B cell (primary cell): ENCODE data around the gene NAB2. TPM values are rescaled to one million over a fixed set of nuclear protein-coding genes. Genes with fewer than 3 reads are reported as not detected.

Experiments used
- ATAC-seq: fragments of 200-7000 bp; cut with Tn5 transposase; one replicate; pipeline ENCODE4 v1.10.0; 2021; ENCODE audit warnings: low read depth, mild to moderate bottlenecking, moderate number of reproducible peaks, moderate library complexity
- CTCF ChIA-PET: fragments of 350-600 bp; sonication (Branson Sonifier 250); formaldehyde crosslinking; loops from one replicate; lab custom pipeline; 2021; ENCODE audit warnings: antibody characterized with exemption, inconsistent platforms; lab: Charles Lee
- POLR2A ChIA-PET: fragments of 350-600 bp; sonication (Branson Sonifier 250); formaldehyde crosslinking; loops from one replicate; lab custom pipeline; 2021; ENCODE audit warnings: antibody characterized with exemption; lab: Charles Lee
- DNase-seq: peaks from one replicate; pipeline ENCODE4 v3.0.0; 2013
- H2AFZ ChIP-seq: 2 replicates; pipeline ENCODE4 v1.6.1; 2012; ENCODE audit warnings: mild to moderate bottlenecking, low read depth, low read length; ENCODE audit not compliant: insufficient read depth, poor library complexity, severe bottlenecking
- H3K27ac ChIP-seq, 2 donors: 1 replicate in 1 of 2; 2 replicates in 1 of 2; pipeline ENCODE4 v1.5.1; 2012 to 2013; ENCODE audit warnings: low read length in 2 of 2, mild to moderate bottlenecking in 2 of 2, moderate library complexity in 1 of 2
- H3K27me3 ChIP-seq, 4 experiments: fragments of 200-600 bp in 1 of 4; sonication (generic) in 1 of 4; replicated peaks in 1 of 4; 1 replicate in 2 of 4; 2 replicates in 2 of 4; pipeline versions ENCODE4 v1.6.1 to v1.7.0; 2013 to 2016; ENCODE audit warnings: low read length in 3 of 4, mild to moderate bottlenecking in 2 of 4, mixed read lengths in 1 of 4, moderate library complexity in 1 of 4; ENCODE audit not compliant: insufficient read depth in 4 of 4, control insufficient read depth in 3 of 4; ENCODE audit errors: control extremely low read depth in 1 of 4
- H3K36me3 ChIP-seq, 2 experiments: replicated peaks in 1 of 2; 1 replicate in 1 of 2; 2 replicates in 1 of 2; pipeline versions ENCODE4 v1.6.1 to v1.7.1; 2013; ENCODE audit warnings: low read length in 1 of 2; ENCODE audit not compliant: insufficient read depth in 2 of 2, control insufficient read depth in 1 of 2; ENCODE audit errors: control extremely low read depth in 1 of 2, extremely low read depth in 1 of 2
- H3K4me1 ChIP-seq, 2 donors: fragments of 200-600 bp in 1 of 2; sonication (generic) in 1 of 2; 1 replicate in 1 of 2; 2 replicates in 1 of 2; pipeline versions ENCODE4 v1.5.1 to v1.6.1; 2013 to 2017; ENCODE audit warnings: low read length in 2 of 2; ENCODE audit not compliant: control insufficient read depth in 2 of 2, insufficient read depth in 2 of 2
- H3K4me2 ChIP-seq: replicated peaks from 2 replicates; pipeline ENCODE3; 2012; ENCODE audit warnings: mild to moderate bottlenecking, low read depth, low read length; ENCODE audit not compliant: poor library complexity, severe bottlenecking
- H3K4me3 ChIP-seq, 5 experiments: fragments of 200-600 bp in 1 of 5; sonication (generic) in 1 of 5; 1 replicate in 3 of 5; 2 replicates in 2 of 5; pipeline versions ENCODE4 v1.5.1 to v1.7.0; 2011 to 2016; ENCODE audit warnings: low read length in 4 of 5, mild to moderate bottlenecking in 4 of 5, low read depth in 2 of 5, control low read depth in 1 of 5, moderate library complexity in 1 of 5; ENCODE audit not compliant: insufficient read depth in 1 of 5; ENCODE audit errors: control extremely low read depth in 1 of 5, extremely low read depth in 1 of 5
- H3K79me2 ChIP-seq: fragments of 200-600 bp; sonication (generic); one replicate; pipeline ENCODE4 v1.6.0; 2016; ENCODE audit warnings: low read length; ENCODE audit not compliant: control insufficient read depth, insufficient read depth
- H3K9ac ChIP-seq: fragments of 200-600 bp; sonication (generic); 2 replicates; pipeline ENCODE4 v1.6.1; 2017; ENCODE audit warnings: mild to moderate bottlenecking, low read length, moderate library complexity
- H3K9me3 ChIP-seq, 3 donors: one replicate each; pipeline versions ENCODE4 v1.6.1 to v1.7.1; 2013; ENCODE audit warnings: low read length in 2 of 3; ENCODE audit not compliant: control insufficient read depth in 2 of 3, insufficient read depth in 1 of 3; ENCODE audit errors: control extremely low read depth in 1 of 3
- H4K20me1 ChIP-seq: 2 replicates; pipeline ENCODE4 v1.6.0; 2012; ENCODE audit warnings: mild to moderate bottlenecking, low read length; ENCODE audit not compliant: insufficient read depth, control insufficient read depth, poor library complexity, severe bottlenecking
- H3K27ac Mint-ChIP-seq: one replicate; pipeline ENCODE4 v1.8.0; 2021; ENCODE audit warnings: mixed read lengths
- H3K27me3 Mint-ChIP-seq: one replicate; pipeline ENCODE4 v1.8.0; 2021; ENCODE audit warnings: mixed read lengths
- H3K4me1 Mint-ChIP-seq: one replicate; pipeline ENCODE4 v1.8.0; 2021; ENCODE audit warnings: mixed read lengths
- H3K4me3 Mint-ChIP-seq: one replicate; pipeline ENCODE4 v1.8.0; 2021; ENCODE audit warnings: mixed read lengths
- H3K9me3 Mint-ChIP-seq: one replicate; pipeline ENCODE4 v1.8.0; 2022; ENCODE audit warnings: mixed read lengths; ENCODE audit not compliant: insufficient read depth
- CTCF ChIP-seq: fragments of 200-600 bp; IDR thresholded peaks from one replicate; pipeline ENCODE4 v1.8.0; 2022; ENCODE audit warnings: antibody characterized with exemption, mild to moderate bottlenecking
- EZH2 ChIP-seq: IDR thresholded peaks from 2 replicates; pipeline ENCODE4 v1.6.1; 2012; ENCODE audit warnings: borderline replicate concordance, low read depth, mild to moderate bottlenecking, moderate library complexity, low read length; ENCODE audit not compliant: insufficient read depth, poor library complexity, severe bottlenecking
- WGBS: methylation state at CpG from one replicate; pipeline ENCODE4 v1.1.5; 2013; ENCODE audit warnings: missing lambda C conversion rate; ENCODE audit not compliant: insufficient coverage; 5-methylcytosine and 5-hydroxymethylcytosine counted together
- intact Hi-C: fragments of 100-400 bp; cut with micrococcal nuclease; formaldehyde crosslinking; loops from one replicate; pipeline ENCODE4 v1.10.0; 2022
- polyA plus RNA-seq: library from polyadenylated mRNA; depleted of rRNA; stranded (reverse); fragments of >200 nt; gene quantifications from 2 replicates; pipeline ENCODE4 v1.2.3, GENCODE V29; 2012
- total RNA-seq, 2 donors: library from RNA; stranded (reverse); fragments of 120-200 nt in 1 of 2; gene quantifications; 1 replicate in 1 of 2; 2 replicates in 1 of 2; pipeline versions ENCODE4 v1.2.3 to v1.2.4, GENCODE V29; 2013 to 2022

The NAB2 gene
- total and polyA plus RNA-seq, 2 donors (not counting 1 experiment from before 2014, with no cell fraction given) = 6.7 to 52.1 TPM

GRCh38 chr12:57086493-57087009 is 2.4 kb upstream of the NAB2 start:
- Histone ChIP-seq H3K27ac (peak overlapping the region; percentile 98 to 99), H3K27me3 (no peaks in the 10 kb centered on the region), H4K20me1 (no peaks in the 10 kb centered on the region), H3K9ac (peak overlapping the region; percentile 96), H3K4me1 (peaks cover 11 to 30% of the 10 kb centered on the region in 2 donors), H3K4me2 (peak overlapping the region; percentile 90), H3K4me3 (peak overlapping the region; percentile 76 to 100 (median 87)), H3K9me3 (no peaks in the 10 kb centered on the region), H3K36me3 (peaks cover 0 to under 1% of the 10 kb centered on the region in 2 experiments), H2AFZ (peak overlapping the region; percentile 61), H3K79me2 (peaks cover 16% of the 10 kb centered on the region)
- H3K27me3 Mint-ChIP-seq = no peaks in the 10 kb centered on the region
- 0% methylated on average over 4 of the region's 14 CpGs for WGBS
- TF ChIP-seq EZH2 (no peak), CTCF (peak; percentile 57)
- intact Hi-C loops = loop anchor here (1.0 to 10.0 kb wide), 7 partner anchors 7 to 668 kb away; partner anchors contain the start of genes BAZ2A, CDK4, DDIT3 and LRP1
- H3K27ac Mint-ChIP-seq = peak overlapping the region; percentile 91
- DNase-seq (peak; percentile 76), ATAC-seq (no peak)
- CTCF ChIA-PET = interaction anchor here (15.0 to 18.5 kb wide), 2 partner anchors 12 to 20 kb away, joined by 246 to 406 read pairs; partner anchors contain the start of genes NEMP1 and STAT6
- H3K9me3 Mint-ChIP-seq = no peaks in the 10 kb centered on the region
- POLR2A ChIA-PET = interaction anchor here (0.6 to 4.8 kb wide), 5 partner anchors 13 to 491 kb away, joined by 3 to 139 read pairs (median 4); partner anchors contain the start of gene STAT6
- peaks cover 41% of the 10 kb centered on the region for H3K4me1 Mint-ChIP-seq
- H3K4me3 Mint-ChIP-seq = peak overlapping the region; percentile 92
